GF-D8 (cell line): Measurements from ENCODE around the gene CSAD.
"Not testable (repeated sequence)": the region's sequence is repeated elsewhere in the genome, so short reads cannot be mapped to it uniquely, and the experiment has no call there.

Source experiments
- DNase-seq: peaks from one replicate; lab custom pipeline; 2025; lab: John Stamatoyannopoulos, UW

The CSAD gene

DNA sequence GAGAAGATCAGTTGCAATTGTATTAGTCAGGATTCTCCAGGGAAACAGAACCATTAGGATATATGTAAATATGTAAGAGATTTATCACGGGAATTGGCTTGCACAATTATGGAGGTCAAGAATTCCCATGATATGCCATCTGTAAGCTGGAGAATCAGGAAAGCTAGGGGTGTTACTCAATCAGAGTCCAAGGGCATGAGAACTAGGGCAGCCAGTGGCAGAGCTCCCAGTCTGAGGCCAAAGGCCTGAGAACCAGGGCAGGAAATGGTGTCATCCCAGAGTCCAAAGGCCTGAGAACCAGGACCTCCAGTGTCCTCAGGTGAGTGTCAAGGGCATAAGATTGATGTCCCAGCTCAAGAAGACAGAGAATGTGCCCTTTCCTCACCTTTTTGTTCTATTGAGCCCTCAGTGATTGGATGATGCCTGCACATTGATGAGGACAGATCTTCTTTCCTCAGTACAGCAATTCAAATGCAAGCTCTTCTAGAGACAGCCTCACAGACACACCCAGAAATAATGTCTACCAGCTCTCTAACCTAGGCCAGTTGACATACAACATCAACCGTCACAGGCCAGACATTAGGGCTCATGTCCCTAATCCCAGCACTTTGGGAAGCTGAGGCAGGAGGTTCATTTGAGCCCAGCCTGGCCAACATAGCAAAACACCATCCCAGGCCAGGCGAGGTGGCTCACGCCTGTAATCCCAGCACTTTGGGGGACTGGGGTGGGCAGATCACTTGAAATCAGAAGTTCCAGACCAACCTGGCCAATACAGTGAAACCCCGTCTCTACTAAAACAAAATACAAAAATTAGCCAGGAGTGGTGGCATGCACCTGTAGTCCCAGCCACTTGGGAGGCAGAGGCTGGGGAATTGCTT lies 35.1 kb downstream of the CSAD start:
- DNase-seq: no peak

DNA sequence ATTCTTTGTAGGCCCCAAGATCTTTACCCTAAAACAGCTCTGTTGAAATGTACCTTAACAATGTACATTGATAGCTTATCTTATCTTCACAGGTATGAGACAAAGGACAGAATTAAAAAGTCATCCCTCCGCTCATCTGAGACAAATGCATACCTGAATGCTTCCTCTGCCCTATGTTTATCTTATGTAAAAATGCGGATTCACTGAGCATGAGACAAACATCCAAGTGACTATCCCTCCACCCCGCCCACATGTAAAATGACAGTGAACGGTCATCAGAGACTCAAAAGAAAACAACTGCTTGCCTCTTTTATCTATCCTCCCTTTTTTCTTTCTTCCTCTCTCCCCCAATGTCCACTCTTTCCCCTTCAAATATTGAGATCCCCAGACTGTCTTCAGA lies 37.4 kb downstream of the CSAD start:
- no peak for DNase-seq

DNA sequence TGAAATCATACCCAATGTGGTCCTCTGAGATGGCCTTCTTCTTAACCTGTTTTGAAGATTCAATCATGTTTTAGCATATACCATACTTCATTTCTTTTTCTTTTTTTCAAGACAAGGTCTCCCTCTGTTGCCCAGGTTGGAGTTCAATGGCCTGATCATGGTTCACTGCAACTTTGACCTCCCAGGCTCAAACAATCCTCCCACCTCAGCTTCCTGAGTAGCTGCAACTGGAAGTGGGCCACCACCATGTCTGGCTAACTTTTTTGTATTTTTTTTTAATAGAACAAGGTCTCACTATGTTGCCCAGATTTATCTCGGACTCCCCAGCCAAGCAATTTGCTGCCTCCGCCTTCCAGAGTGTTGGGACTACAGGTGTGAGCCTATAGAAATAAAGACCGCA lies 47.0 kb downstream of the CSAD start:
- no peak for DNase-seq

DNA sequence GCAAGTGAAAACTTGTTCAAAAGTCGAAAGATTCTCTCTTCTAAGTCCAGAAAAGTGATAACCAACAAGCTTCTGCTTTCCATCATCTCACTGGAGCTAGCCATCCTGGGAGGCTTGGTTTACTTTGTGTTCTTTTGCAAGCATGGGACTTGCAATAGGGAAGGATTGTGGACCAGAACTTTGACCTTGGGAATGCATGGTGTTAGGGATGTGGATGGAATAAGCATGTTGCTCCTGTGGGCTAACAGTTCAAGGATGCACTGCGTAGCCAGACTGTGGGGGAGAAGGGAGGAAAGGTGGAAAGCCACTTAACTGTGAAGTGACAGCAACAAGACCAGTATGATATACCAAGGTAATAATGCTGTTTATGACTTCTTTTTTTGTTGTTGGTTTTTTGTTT lies 48.9 kb downstream of the CSAD start:
- DNase-seq: no peak

DNA sequence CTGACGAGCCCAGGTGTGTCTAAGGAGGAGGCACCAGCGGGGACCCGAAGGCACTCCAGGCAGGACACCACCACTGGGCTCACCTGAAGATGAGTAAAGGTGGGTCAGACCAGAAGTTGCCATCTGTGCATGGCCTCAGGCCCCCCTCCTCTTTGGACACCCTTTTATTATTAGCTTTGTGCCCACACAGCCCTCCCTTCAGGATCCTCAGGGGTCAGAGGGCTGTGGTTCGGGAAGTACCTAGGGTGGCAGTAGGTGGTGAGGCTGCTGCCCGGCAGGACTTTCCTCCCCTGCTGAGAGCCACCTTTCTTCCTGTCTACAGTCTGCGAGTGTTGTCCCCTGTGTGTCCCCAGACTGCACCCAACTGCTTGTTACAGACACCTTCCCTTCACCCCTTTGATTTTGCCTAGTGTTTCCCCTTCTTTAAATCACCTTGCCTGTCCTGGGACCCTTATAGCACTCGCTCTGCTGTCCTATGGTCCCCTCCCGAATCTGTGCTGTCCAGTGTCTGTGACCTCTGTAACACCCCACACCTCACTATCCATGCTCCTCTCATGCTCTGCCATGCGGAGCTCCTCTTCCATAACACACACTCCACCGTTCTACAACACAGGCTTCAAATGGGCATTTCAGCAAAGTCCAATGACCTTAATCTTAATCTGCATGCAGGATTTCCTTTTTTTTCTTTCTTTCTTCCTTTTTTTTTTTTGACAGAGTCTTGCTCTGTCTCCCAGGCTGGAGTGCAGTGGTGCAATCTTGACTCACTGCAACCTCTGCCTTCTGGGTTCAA lies 51.8 kb downstream of the CSAD start:
- no peak for DNase-seq

DNA sequence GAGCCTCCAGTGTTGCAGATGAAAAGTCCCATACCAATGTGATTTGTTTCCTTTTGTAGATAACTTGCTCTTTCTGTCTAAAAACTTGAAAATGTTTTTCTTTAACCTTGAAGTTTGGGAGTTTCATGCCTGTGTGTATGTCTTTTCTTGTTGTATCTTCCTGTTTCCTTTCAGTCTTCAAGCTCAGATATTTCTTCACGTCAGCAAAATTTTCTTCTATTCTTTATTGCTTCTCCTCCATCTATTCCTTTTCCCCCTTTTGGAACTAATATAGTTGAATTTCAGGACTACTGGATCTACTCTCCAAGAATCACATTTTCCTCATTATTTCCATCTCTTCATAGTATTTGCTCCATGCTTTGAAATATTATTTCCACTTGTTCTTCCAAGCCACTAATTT lies 53.6 kb downstream of the CSAD start:
- DNase-seq: no peak

DNA sequence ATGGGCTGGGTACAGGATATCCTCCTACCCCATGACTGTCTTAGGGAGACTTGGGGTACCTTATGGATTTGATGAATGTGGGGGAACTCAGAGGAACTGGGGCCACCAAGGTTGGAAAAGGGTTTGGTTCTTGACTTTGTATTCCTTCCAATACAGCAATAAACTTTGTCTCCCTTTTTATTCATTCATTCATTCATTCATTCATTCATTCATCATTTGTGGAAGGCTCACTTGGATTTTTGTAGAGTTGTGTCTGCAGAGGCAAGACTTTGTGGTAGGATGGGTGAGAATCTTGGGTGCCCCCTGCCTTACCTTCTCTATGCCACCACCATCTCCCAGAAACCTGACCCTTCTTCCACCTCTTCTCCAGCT lies 56.4 kb downstream of the CSAD start:
- DNase-seq: no peak

DNA sequence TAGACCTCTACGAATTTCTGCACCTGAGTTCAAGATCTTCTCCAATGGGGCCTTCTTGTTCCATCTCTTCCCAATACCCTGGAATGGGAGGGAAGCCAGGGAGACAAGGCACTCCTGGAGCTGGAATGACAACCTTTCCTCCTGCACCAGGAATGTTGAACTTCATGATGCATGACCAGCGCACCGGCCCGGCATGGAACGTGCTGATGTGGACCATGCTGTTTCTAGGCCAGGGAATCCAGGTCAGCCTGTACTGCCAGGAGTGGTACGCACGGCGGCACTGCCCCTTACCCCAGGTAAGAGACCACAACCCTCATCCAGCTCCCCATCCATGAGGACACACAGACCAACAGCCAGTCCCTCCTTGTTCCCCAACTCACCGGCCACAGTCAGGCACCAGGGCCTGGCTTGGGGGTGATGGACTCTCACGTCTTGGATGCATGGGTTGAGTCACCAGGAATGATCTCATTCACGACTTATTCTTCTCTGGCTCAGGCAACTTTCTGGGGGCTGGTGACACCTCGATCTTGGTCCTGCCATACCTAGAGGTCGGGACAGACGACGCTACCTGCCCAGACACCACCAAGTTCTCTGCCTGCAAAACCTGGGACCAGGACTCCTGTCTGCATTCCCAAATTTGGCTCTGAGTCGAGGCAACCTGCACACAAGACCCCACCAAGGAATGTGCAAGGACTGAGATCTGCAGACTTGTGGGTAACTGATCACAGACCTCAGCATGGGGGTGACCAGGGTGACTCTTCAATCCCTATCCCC lies 57.0 kb downstream of the CSAD start:
- DNase-seq: no peak

DNA sequence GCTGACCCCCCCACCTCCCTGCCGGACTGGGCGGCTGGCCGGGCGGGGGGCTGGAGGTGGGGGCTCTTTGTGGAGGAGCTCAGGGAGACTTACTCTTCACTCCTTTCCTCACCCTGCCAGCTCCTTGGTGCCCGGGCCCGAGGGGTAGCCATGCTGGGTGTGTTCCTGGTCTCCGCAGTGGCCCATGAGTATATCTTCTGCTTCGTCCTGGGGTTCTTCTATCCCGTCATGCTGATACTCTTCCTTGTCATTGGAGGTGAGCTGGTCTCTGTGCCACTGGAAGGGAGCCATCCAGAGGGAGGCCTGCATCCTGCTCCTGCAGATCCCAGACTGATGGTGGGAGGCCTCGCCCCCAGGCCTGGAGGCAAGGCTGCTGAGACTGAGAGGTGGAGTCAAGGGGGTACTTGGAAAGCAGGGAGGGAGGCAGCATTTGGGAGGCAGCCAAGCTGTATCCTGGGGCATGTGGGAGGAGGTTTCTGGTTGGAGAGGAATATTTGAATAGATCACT lies 57.7 kb downstream of the CSAD start:
- no peak for DNase-seq

DNA sequence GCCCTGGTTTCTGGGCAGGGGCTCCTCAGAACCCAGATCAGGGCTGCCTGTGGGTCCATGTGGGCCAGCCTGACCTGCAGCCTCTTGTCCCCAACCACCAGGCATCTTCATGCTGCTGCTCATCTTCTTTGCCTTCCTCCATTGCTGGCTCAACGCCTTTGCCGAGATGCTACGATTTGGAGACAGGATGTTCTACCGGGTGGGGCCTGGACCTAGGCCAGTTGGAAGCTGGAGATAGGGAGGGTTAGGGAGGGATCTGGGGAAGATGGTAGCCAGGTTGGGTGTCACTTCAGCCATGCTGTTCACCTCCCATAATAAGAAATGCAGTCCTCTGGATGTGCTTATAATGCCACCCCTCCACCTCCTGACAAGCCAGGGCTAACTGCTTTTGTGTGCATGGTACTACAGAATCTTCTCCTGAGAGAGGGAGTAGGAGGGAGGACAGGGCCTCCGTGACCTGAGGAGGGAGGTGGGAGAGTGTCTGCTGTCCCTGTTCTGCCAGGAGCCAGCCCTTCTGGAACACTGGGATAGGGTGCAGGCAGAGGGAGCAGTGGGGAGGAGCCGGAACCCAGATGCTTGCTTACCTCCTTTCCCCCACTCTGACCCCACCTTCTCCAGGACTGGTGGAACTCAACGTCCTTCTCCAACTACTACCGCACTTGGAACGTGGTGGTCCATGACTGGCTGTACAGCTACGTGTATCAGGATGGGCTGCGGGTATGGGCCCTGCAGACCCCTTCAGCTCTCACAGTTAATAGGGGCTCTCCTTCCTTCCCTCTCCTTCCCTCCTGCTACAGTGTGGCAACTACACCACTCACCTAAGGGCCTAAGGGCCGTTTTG lies 59.8 kb downstream of the CSAD start:
- DNase-seq: no peak

DNA sequence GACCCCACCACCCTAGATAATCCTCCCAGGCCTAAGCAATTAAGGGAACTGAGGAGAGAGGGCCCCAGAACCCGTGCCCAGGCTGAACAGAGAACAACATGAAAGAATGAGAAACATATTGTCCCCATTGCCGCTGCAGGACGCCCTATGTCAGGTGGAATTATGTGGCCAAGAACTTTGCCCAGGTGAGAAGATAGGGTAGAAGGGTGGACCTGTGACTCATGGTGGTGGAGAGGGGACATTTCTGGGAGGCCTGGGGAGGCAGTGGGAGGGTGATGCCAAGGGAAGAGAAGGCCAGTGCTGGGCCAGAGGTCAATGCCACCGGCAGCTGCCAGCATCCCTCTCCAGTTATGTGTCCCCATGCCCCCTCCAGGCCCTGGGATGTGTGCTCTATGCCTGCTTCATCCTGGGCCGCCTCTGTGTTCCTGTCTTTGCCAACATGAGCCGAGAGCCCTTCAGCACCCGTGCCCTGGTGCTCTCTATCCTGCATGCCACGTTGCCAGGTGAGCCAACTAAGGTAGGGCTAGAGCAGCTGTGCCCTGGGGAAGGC lies 61.9 kb downstream of the CSAD start:
- DNase-seq: no peak

DNA sequence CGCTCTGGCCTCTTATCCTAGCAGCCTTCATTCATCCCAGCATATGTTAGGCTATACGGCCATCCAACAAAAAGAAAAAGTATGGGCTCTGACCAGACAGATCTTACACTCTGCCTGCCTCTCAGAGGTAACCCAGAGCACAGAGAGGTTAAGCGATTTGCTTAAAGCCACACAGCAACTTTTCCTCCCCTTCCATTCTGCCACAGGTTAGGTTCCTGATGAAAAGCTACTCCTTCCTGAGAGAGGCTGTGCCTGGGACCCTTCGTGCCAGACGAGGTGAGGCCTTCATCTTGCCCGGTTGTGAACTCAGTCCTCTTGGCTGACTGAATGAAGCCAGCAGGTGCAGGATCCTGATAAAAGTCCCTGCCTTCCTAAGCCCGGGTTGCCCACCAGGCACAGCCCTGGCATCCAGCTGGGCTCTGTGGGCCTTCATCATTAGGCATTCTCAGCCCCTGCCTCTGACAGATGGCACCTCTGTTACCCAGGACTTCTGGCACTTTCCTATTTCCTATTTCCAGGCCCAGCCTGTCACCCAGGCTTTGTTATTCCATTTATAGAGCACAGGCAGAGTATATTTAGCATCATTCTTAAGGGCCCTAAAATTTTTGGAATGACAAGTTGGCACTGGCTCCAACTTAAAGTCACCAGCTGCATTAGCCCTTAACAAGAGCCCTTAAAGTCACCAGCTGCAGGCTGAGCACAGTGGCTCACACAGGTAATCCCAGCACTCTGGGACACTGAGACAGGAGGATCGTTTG lies 64.7 kb downstream of the CSAD start:
- DNase-seq: no peak

DNA sequence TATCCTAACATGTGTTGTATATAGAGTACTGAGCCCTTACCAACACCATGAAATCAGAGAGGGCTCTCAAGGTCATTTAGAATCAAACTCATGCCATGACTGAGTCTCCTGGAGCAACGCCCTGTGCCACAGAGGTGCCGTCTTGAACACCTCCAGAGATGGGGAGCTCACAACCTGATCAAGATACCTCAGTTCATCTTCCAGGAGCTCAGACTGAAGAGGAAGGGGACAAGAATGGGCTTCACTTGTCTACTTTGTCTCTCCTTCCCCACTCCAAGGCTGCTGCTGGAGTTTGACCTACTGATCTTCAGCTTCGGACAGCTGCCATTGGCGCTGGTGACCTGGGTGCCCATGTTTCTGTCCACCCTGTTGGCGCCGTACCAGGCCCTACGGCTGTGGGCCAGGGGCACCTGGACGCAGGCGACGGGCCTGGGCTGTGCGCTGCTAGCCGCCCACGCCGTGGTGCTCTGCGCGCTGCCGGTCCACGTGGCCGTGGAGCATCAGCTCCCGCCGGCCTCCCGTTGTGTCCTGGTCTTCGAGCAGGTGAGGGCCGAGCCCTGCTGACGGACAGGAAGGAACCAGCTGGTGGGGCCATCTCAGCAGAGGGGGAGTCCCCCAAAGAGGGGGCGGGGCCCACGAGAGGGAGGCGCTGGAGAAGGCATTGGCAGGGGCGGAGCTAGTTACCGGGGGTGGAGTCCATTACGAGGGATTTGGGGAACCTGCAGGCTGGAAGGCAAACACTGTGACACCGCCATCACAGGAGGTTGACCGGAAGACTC lies 65.4 kb downstream of the CSAD start:
- no peak for DNase-seq

DNA sequence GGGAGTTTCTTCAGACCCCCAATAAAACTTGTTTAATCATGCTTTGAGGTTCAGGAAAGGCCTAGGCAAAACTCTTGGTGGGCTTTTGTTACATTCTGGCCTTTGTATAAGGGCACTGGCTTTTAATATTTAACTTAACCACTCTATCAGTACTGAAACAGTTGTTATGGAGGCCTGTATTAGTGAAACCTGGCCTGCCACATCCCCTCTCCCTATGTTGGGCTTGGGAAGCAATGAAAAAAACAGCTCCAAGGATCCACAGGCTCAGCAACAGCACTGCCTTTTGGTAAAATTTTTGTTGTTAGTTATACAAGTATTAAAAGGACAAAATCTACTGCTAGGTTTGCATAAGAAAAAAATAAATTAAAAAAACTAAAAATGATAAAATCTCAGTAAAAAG lies 66.8 kb downstream of the CSAD start:
- no peak for DNase-seq

DNA sequence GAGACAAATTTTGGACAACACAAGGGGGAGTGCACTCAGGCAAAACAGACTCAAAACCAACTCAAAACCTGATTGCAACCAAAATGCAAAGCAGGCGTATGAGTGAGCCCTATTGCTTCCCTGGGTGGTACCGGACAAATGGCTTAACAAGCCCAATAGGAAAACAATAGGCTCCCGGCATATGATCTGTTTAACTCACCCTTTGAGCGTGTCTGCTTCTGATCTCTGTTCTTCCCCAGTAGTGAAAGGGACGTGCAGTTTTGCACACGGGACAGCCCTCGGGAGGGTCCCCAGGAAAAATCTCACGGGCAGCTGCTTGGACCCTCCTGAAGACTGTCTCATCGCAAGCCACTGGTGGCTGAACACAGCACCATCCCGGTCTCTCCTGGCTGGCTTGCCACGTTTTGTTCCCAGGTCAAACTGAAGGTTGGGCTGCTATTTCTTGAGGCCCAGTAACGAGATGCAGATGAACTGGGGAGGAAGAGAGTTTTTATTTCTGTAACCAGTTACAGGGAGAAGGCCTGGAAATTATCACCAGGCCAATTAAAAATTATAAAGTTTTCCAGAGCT lies 67.5 kb downstream of the CSAD start:
- no peak for DNase-seq

DNA sequence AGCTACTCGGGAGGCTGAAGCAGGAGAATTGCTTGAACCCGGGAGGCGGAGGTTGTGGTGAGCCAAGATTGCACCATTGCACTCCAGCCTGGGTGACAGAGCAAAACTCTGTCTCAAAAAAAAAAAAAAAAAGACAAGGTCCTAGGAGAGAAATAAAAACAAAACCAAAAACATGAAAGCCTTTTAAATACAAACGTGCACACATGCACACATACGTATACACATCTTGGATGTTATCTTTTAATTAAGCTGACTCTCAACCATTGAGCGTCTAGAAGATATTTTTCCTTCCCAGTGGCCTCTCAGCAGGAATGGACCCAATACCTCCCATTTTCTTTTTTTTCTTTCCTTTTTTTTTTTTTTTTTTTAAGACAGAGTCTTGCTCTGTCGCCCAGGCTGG lies 68.3 kb downstream of the CSAD start:
- not testable (repeated sequence) for DNase-seq
